HEK293 (cell line): Measurements from ENCODE around the gene SMARCD3.
A peak's percentile ranks its signal among the peaks of the same experiment; 100 is the strongest.

Experiments
- AEBP2 ChIP-seq: fragments of 450-650 bp; formaldehyde crosslinking; IDR thresholded peaks from 2 replicates; pipeline ENCODE4 v1.5.1; 2016; ENCODE audit warnings: missing biosample characterization, missing genetic modification characterization, borderline replicate concordance
- BCL6B ChIP-seq: fragments of 450-650 bp; formaldehyde crosslinking; IDR thresholded peaks from 2 replicates; pipeline ENCODE4 v1.5.1; 2017; ENCODE audit warnings: missing biosample characterization, missing genetic modification characterization
- FEZF1 ChIP-seq: fragments of 450-650 bp; formaldehyde crosslinking; IDR thresholded peaks from 2 replicates; pipeline ENCODE4 v1.5.1; 2016; ENCODE audit warnings: missing biosample characterization, missing genetic modification characterization
- HOXA7 ChIP-seq: sonication (generic); formaldehyde crosslinking; IDR thresholded peaks from 2 replicates; pipeline ENCODE4 v1.8.1; 2022; ENCODE audit warnings: missing genetic modification reagents, borderline replicate concordance
- IKZF3 ChIP-seq: fragments of 450-650 bp; IDR thresholded peaks from 2 replicates; pipeline ENCODE4 v1.5.0; 2018; ENCODE audit warnings: missing biosample characterization, mild to moderate bottlenecking, missing genetic modification characterization, moderate library complexity
- KLF7 ChIP-seq: fragments of 450-650 bp; formaldehyde crosslinking; IDR thresholded peaks from 2 replicates; pipeline ENCODE4 v1.5.1; 2016; ENCODE audit warnings: missing biosample characterization, missing genetic modification characterization, borderline replicate concordance
- MEIS1 ChIP-seq: sonication (generic); formaldehyde crosslinking; IDR thresholded peaks from 2 replicates; pipeline ENCODE4 v1.8.1; 2022; ENCODE audit warnings: missing genetic modification reagents, mild to moderate bottlenecking, borderline replicate concordance
- MYNN ChIP-seq: fragments of 450-650 bp; formaldehyde crosslinking; IDR thresholded peaks from 2 replicates; pipeline ENCODE4 v1.5.1; 2016; ENCODE audit warnings: missing biosample characterization, missing genetic modification characterization, borderline replicate concordance
- SP2 ChIP-seq: fragments of 450-650 bp; formaldehyde crosslinking; IDR thresholded peaks from 2 replicates; pipeline ENCODE4 v1.5.1; 2016; ENCODE audit warnings: missing biosample characterization, missing genetic modification characterization
- TRIM28 ChIP-seq: IDR thresholded peaks from 2 replicates; pipeline ENCODE4 v1.6.1; 2011; ENCODE audit warnings: low read length, control low read depth, borderline replicate concordance
- ZBTB1 ChIP-seq: fragments of 450-650 bp; formaldehyde crosslinking; IDR thresholded peaks from 2 replicates; pipeline ENCODE4 v1.5.1; 2016; ENCODE audit warnings: missing biosample characterization, missing genetic modification characterization
- ZBTB48 ChIP-seq: fragments of 450-650 bp; formaldehyde crosslinking; IDR thresholded peaks from 2 replicates; pipeline ENCODE4 v1.5.1; 2016; ENCODE audit warnings: missing biosample characterization, missing genetic modification characterization
- ZEB2 ChIP-seq: fragments of 450-650 bp; formaldehyde crosslinking; IDR thresholded peaks from 2 replicates; pipeline ENCODE4 v1.5.1; 2016; ENCODE audit warnings: missing biosample characterization, missing genetic modification characterization
- ZNF10 ChIP-seq: fragments of 450-650 bp; formaldehyde crosslinking; IDR thresholded peaks from 2 replicates; pipeline ENCODE4 v1.5.1; 2017; ENCODE audit warnings: missing biosample characterization, missing genetic modification characterization
- ZNF133 ChIP-seq: fragments of 450-650 bp; formaldehyde crosslinking; IDR thresholded peaks from 2 replicates; pipeline ENCODE4 v1.5.1; 2016; ENCODE audit warnings: missing biosample characterization, missing genetic modification characterization
- ZNF140 ChIP-seq: fragments of 450-650 bp; formaldehyde crosslinking; IDR thresholded peaks from 2 replicates; pipeline ENCODE4 v1.5.1; 2016; ENCODE audit warnings: missing biosample characterization, missing genetic modification characterization
- ZNF16 ChIP-seq: fragments of 450-650 bp; formaldehyde crosslinking; IDR thresholded peaks from 2 replicates; pipeline ENCODE4 v1.5.1; 2016; ENCODE audit warnings: low read depth, missing biosample characterization, missing genetic modification characterization
- ZNF174 ChIP-seq: fragments of 450-650 bp; formaldehyde crosslinking; IDR thresholded peaks from 2 replicates; pipeline ENCODE4 v1.5.0; 2017; ENCODE audit warnings: missing biosample characterization, mild to moderate bottlenecking, missing genetic modification characterization
- ZNF211 ChIP-seq: fragments of 450-650 bp; formaldehyde crosslinking; IDR thresholded peaks from 2 replicates; pipeline ENCODE4 v1.5.1; 2016; ENCODE audit warnings: low read depth, missing biosample characterization, missing genetic modification characterization
- ZNF214 ChIP-seq: fragments of 450-650 bp; formaldehyde crosslinking; IDR thresholded peaks from 2 replicates; pipeline ENCODE4 v1.5.1; 2017; ENCODE audit warnings: missing biosample characterization, mild to moderate bottlenecking, missing genetic modification characterization, borderline replicate concordance
- ZNF24 ChIP-seq: fragments of 450-650 bp; formaldehyde crosslinking; IDR thresholded peaks from 2 replicates; pipeline ENCODE4 v1.5.1; 2016; ENCODE audit warnings: missing biosample characterization, missing genetic modification characterization
- ZNF26 ChIP-seq: fragments of 450-650 bp; formaldehyde crosslinking; IDR thresholded peaks from 2 replicates; pipeline ENCODE4 v1.5.1; 2016; ENCODE audit warnings: missing biosample characterization, missing genetic modification characterization
- ZNF335 ChIP-seq: fragments of 450-650 bp; formaldehyde crosslinking; conservative IDR thresholded peaks from 2 replicates; pipeline ENCODE4 v1.5.1; 2016; ENCODE audit warnings: missing biosample characterization, missing genetic modification characterization
- ZNF354C ChIP-seq: fragments of 450-650 bp; formaldehyde crosslinking; IDR thresholded peaks from 2 replicates; pipeline ENCODE4 v1.5.1; 2016; ENCODE audit warnings: missing biosample characterization, missing genetic modification characterization, low read depth, borderline replicate concordance
- ZNF529 ChIP-seq: fragments of 450-650 bp; formaldehyde crosslinking; IDR thresholded peaks from 2 replicates; pipeline ENCODE4 v1.5.1; 2017; ENCODE audit warnings: missing genetic modification characterization, missing biosample characterization; ENCODE audit not compliant: insufficient replicate concordance
- ZNF654 ChIP-seq: fragments of 450-650 bp; formaldehyde crosslinking; IDR thresholded peaks from 2 replicates; pipeline ENCODE4 v1.5.1; 2016; ENCODE audit warnings: low read depth, missing biosample characterization, missing genetic modification characterization
- ZNF704 ChIP-seq: fragments of 450-650 bp; formaldehyde crosslinking; IDR thresholded peaks from 2 replicates; pipeline ENCODE4 v1.5.1; 2016; ENCODE audit warnings: missing biosample characterization, missing genetic modification characterization
- ZNF747 ChIP-seq: fragments of 450-650 bp; formaldehyde crosslinking; IDR thresholded peaks from 2 replicates; pipeline ENCODE4 v1.5.1; 2016; ENCODE audit warnings: missing biosample characterization, missing genetic modification characterization
- ZNF785 ChIP-seq: fragments of 450-650 bp; formaldehyde crosslinking; IDR thresholded peaks from 2 replicates; pipeline ENCODE4 v1.5.1; 2016; ENCODE audit warnings: missing biosample characterization, missing genetic modification characterization
- ZNF830 ChIP-seq: fragments of 450-650 bp; IDR thresholded peaks from 2 replicates; pipeline ENCODE4 v1.5.0; 2018; ENCODE audit warnings: missing biosample characterization, missing genetic modification characterization, low read depth, mild to moderate bottlenecking, moderate library complexity
- ZNF837 ChIP-seq: fragments of 450-650 bp; formaldehyde crosslinking; IDR thresholded peaks from 2 replicates; pipeline ENCODE4 v1.5.1; 2016; ENCODE audit warnings: missing biosample characterization, missing genetic modification characterization
- ZSCAN16 ChIP-seq: fragments of 450-650 bp; formaldehyde crosslinking; IDR thresholded peaks from 2 replicates; pipeline ENCODE4 v1.5.1; 2016; ENCODE audit warnings: missing biosample characterization, missing genetic modification characterization
- ZSCAN30 ChIP-seq: fragments of 450-650 bp; IDR thresholded peaks from 2 replicates; pipeline ENCODE4 v1.5.1; 2018; ENCODE audit warnings: missing biosample characterization, mild to moderate bottlenecking, missing genetic modification characterization, moderate library complexity
- TF ChIP-seq, protein P1 (sequence below): fragments of 450-650 bp; formaldehyde crosslinking; IDR thresholded peaks from 2 replicates; pipeline ENCODE4 v1.5.1; 2016; ENCODE audit warnings: missing biosample characterization, missing genetic modification characterization

Gene SMARCD3

GRCh38 chr7:151226875-151227782 lies 21.4 kb downstream of the SMARCD3 start, which contains the start of gene ABCF2 (continued):
- TF ChIP-seq MYNN (tag by site-specific recombination) (no peak), ZNF837 (tag by site-specific recombination) (no peak), ZNF174 (tag by site-specific recombination) (no peak), ZNF529 (tag by site-specific recombination) (no peak), ZNF10 (tag by site-specific recombination) (no peak; the same call in 1 of the 2 replicates), ZSCAN16 (tag by site-specific recombination) (no peak), ZNF830 (tag by site-specific recombination) (no peak), MEIS1 (CRISPR knock-in tag) (no peak), ZSCAN30 (tag by site-specific recombination) (no peak), ZBTB1 (tag by site-specific recombination) (no peak), ZNF354C (tag by site-specific recombination) (no peak), ZEB2 (peak; percentile 48; the same call in 1 of the 2 replicates), FEZF1 (tag by site-specific recombination) (no peak), ZNF335 (tag by site-specific recombination) (peak; percentile 92), AEBP2 (tag by site-specific recombination) (no peak), ZNF24 (peak; percentile 76), ZNF214 (tag by site-specific recombination) (no peak), ZNF16 (tag by site-specific recombination) (no peak), TRIM28 (peak; percentile 61; the same call in 1 of the 2 replicates), ZNF140 (no peak), ZNF26 (tag by site-specific recombination) (no peak), ZNF211 (tag by site-specific recombination) (no peak), IKZF3 (tag by site-specific recombination) (peak; percentile 87), ZNF704 (tag by site-specific recombination) (peak; percentile 88), HOXA7 (CRISPR knock-in tag) (no peak), KLF7 (tag by site-specific recombination) (0 out of 2 replicates have a peak, but pooled peaks have one; percentile 42), SP2 (peak; percentile 94), BCL6B (tag by site-specific recombination) (no peak), ZNF654 (tag by site-specific recombination) (no peak), ZNF133 (tag by site-specific recombination) (no peak), ZNF747 (tag by site-specific recombination) (no peak), ZNF785 (tag by site-specific recombination) (0 out of 2 replicates have a peak, but pooled peaks have one; percentile 25), ZBTB48 (tag by site-specific recombination) (peak; percentile 86)
- TF ChIP-seq, protein P1, sequence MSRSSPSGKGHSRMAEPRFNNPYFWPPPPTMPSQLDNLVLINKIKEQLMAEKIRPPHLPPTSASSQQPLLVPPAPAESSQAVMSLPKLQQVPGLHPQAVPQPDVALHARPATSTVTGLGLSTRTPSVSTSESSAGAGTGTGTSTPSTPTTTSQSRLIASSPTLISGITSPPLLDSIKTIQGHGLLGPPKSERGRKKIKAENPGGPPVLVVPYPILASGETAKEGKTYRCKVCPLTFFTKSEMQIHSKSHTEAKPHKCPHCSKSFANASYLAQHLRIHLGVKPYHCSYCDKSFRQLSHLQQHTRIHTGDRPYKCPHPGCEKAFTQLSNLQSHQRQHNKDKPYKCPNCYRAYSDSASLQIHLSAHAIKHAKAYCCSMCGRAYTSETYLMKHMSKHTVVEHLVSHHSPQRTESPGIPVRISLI (tag by site-specific recombination): no peak
